GM18951 (cell line): ENCODE data around the gene TRDN.
"Not testable (repeated sequence)": the region's sequence is repeated elsewhere in the genome, so short reads cannot be mapped to it uniquely, and the experiment has no call there.

Source experiments
- POLR2A ChIP-seq: IDR thresholded peaks from 4 replicates; pipeline ENCODE4 v1.6.1; 2011; ENCODE audit warnings: mild to moderate bottlenecking; ENCODE audit not compliant: insufficient read length, insufficient read depth; ENCODE audit errors: extremely low read depth
- in situ Hi-C: fragments of 300-500 bp; cut with MboI; formaldehyde crosslinking; loops from one replicate; pipeline ENCODE4 v1.12.0; 2022; ENCODE audit warnings: low sequenced_read_pairs, mixed read lengths, inconsistent platforms; ENCODE audit not compliant: unreplicated experiment

TRDN gene

DNA sequence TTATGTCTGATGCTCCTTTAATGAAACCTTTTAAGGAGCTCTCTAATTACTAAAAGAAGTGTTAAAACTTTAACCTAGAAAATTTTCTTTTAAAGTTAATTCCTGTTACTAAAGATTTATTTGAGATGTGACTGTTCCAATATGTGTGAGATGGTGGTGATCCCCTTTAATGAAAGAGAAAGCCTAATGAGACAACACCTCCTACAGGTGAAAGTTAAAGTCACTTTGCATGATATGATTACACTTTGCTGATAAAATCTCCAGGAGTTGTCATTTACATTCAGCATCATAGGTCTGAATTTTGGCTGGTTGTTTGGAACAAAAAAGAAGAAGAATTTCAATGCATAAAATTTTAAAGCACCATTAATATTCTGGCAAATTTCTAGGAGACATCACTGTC is 307.4 kb downstream of the TRDN start:
- TF ChIP-seq POLR2A: no peak
- in situ Hi-C loops: no loop called here

DNA sequence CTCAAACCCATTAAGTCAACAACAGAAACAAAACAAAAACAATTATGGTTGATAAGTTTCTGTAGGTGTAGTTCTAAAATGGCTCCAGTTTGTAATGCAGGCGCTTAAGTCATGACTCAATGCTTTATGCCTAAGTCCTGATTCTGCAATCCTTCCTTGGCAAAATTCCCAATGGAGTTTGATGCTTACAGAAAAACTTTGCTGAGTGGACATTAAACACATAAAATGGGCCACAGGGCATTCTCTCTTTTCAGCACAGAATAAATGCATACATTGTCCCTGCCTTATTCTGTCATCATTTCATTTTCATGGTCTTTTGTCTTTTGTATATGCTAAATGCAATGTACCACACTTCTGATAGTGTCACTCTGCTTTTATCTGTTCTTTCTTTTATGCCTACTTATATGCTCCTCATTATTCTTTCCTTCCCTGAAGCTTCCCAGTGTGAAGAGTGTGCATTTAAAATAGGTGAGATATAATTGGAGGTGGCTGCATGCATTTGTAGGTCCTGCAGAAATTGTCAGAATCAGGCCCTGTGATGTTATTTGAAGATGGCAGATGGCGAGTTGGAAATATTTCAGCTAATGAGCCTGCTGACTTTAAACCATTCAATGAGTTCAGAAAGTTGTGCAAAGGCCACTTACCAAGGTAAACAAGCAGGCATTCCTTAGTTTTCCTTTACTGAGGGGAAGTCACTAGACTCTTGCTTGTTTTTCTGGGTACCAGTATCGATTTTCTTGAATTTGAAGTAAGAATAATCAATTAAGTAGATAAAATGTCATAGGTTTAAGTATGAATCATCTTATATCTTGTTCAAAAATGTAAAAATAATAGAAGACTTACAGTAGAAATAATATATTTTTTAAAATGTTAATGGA is 313.1 kb downstream of the TRDN start:
- in situ Hi-C loops: loop anchor here (25.0 kb wide), 2 partner anchors 461 to 586 kb away; no protein-coding TSS in a partner anchor
- TF ChIP-seq POLR2A: no peak

DNA sequence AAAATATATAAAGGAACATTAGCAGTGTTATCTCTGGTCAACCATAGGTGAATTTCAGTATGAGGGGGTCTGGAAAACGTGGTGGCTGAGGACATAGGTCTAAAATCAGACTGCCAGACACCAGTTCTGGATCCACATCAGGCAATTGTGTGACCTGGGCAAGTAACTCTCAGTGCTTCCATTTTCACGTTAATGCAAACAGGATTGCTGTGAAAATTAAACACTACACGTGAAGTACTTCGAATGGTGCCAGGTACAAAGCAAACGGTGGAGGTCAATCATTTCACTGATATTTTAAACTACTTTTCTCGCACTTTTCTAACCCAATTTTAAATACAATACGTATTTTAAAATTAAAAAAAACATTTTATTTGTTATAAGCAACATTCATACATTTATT is 315.7 kb downstream of the TRDN start:
- no peak for TF ChIP-seq POLR2A
- in situ Hi-C loops: loop anchor here (25.0 kb wide), 2 partner anchors 459 to 584 kb away; no protein-coding TSS in a partner anchor

DNA sequence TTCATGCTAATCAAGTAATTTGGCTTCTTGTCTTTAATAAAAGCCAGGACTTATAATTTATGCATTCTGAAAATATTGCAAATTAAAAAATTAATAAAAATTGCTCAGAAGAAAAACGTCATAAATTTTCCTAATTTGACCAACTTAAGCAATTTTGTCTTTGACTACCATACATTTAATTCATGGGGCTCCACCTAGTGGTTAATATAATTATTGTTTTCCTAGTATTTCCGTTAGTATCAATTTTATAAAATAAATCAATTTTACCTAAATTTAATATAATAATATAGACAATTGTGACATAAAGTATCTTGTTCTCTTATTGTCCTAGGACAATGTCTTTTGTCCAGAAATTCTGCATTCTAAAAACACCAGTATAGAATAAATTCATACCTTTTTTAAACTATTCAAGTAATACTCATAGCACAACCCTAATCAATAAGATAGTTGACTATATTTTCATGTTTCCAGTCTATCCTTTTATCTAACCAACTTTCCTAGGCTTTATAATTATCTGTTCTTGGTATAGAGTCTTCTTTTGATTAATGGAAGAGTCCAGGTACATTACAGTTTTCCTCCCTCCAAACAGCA is 319.9 kb downstream of the TRDN start:
- TF ChIP-seq POLR2A: no peak
- in situ Hi-C loops: loop anchor here (25.0 kb wide), 2 partner anchors 455 to 580 kb away; no protein-coding TSS in a partner anchor

DNA sequence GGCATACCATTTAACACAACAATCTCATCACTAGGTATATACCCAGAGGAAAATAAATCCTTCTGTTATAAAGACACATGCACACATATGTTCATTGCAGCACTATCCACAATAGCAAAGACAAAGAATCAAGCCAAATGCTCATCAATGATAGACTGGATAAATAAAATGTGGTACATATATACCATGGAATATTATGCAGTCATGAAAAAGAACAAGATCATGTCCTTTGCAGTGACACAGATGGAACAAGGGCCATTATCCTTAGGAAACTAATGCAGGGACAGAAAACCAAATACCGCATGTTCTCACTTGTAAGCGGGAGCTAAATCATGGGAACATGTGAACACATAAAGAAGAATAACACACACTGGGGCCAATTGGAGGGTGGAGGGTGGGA is 322.3 kb downstream of the TRDN start:
- in situ Hi-C loops: loop anchor here (25.0 kb wide), 2 partner anchors 452 to 577 kb away; no protein-coding TSS in a partner anchor

DNA sequence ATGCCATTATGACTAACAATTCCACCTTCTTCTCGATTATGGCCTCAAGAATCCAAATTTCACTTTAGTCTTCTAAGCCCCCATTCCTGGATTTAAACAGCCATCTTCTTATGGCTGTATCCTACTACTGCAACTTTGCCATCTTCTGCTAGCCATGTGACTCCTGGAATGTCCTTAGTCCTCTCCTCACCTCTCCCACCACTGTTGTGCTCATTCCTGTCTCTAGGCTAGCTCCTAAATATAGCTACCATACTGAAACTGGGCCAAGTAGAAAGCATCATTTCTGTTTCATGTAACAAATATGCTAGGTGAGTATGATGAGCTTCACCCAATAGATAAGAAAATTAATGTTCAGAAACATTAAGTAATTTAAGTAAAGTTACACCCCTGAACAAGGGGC is 327.6 kb downstream of the TRDN start:
- in situ Hi-C loops: loop anchor here (25.0 kb wide), 2 partner anchors 447 to 572 kb away; no protein-coding TSS in a partner anchor

DNA sequence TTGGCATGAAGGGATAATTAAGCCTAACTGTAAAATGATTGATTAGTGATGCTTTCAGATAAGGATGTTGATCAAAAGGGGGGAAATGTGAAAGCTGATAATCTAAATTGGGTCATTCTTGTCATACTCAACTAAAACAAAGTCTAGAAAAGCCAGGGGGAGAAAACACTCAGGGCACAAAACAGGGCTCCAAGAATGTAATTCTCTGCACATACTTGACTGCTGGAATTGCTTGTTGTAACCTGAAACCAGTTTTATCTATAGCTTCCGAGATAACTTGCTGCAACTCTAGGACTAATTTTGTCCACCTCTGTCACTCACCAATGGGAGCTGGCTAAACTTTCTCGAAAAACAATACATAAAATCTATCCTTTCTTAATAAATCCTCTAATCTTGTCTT is 330.4 kb downstream of the TRDN start:
- in situ Hi-C loops: loop anchor here (25.0 kb wide), 2 partner anchors 444 to 569 kb away; no protein-coding TSS in a partner anchor
- no peak for TF ChIP-seq POLR2A

More for the DNA sequence above, 327.6 kb downstream of the TRDN start:
- no peak for TF ChIP-seq POLR2A

DNA sequence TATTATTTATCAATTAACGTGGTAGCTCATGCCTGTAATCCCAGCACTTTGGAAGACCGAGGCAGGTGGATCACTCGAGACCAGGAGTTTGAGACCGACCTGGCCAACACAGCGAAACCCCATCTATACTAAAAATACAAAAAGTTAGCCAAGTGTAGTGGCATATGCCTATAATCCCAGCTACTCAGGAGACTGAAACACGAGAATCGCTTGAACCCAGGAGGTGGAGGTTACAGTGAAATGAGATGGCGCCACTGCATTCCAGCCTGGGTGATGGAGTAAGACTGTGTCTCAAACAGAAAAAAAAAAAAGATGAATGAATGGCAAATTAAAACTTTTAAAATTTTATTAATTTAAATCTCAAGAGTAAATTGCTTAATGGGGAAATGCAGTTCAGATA is 341.1 kb downstream of the TRDN start:
- in situ Hi-C loops: no loop called here
- no peak for TF ChIP-seq POLR2A

DNA sequence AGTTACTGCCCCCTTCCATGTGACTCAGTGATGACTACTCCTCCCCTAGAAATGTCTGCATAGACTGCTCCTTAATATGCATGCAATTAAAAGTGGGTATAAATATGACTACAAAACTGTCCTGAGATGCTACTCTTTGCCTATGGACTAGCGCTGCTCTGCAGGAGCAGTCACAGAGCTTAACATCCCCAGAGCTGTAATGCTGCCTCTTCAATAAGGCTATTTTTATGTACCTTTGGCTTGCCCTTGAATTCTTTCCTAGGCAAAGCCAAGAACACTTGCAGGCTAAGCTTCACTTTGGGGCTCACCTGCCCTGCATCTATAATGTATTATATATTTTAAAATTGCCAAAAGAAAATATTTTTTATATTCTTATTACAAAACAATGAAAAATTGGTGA is 341.6 kb downstream of the TRDN start:
- in situ Hi-C loops: no loop called here
- TF ChIP-seq POLR2A: no peak

DNA sequence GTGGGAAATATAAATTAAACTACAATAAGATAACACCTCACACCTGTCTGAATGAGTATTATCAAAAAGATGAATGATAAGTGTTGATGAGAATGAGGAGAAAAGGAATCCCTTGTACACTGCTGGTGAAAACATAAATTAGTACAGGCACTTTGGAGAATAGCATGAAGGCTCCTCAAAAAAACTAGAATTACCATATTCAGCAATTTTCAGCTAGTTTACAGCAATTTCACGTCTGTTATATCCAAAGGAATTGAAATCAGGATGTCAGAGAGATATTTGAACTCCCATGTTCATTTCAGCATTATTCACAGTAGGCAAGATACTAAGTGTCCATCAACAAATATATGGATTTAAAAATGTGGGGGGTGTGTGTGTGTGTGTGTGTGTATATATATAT is 348.1 kb downstream of the TRDN start:
- TF ChIP-seq POLR2A: no peak
- in situ Hi-C loops: no loop called here

DNA sequence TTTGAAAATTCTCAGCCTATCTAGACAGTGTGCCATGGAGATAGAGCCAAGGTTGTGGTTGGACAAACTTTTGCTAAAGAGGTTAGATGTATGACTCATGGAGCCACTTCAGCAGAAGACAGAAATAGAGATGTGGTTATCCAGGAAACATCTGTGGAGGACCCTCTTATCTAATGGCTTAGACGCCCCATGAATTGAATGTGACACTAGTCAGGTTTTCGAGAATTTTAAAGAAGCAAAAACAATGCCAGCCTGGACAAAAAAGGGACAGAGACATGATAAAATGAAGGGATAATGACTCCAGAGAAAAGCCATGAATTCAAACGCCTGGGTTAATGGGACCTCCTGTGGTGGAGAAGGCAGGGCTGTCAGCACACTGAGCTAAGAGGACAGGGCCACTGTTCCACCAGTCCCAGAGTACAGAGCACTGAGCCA is 360.2 kb downstream of the TRDN start:
- in situ Hi-C loops: no loop called here
- no peak for TF ChIP-seq POLR2A

DNA sequence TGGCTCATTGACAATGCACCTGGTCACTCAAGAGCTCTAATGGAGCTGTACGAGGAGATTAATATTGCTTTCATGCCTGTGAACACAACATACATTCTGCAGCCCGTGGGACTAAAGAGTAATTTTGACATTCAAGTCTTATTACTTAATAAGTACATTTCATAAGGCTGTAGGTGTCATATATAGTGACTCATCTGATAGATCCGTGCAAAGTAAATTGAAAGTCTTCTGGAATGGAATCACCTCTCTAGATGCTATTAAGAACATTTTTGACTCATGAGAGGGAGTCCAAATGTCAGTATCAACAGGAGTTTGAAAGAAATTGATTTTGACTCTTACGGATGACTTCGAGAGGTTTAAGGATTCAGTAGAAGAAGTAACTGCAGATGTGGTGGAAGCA is 372.8 kb downstream of the TRDN start:
- in situ Hi-C loops: no loop called here

DNA sequence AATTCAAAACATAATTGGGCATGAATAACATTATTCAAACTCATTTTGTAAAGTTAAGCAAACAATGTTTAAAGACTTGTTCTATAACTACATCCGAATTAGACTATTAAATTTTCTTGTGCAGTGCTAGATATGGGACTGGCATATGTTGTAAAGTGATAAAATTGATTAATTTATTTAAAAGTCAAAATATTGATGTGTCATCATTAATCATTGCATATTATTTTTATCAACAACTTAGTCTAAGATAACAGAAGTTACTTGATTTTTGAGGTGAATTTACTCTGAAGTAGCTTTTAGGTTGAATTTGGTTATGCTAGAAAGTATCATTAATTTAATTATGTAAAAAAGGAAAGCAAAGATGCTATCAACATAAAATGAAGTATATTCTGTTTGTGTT is 396.1 kb downstream of the TRDN start:
- in situ Hi-C loops: no loop called here
- no peak for TF ChIP-seq POLR2A

More for the DNA sequence above, 372.8 kb downstream of the TRDN start:
- no peak for TF ChIP-seq POLR2A

DNA sequence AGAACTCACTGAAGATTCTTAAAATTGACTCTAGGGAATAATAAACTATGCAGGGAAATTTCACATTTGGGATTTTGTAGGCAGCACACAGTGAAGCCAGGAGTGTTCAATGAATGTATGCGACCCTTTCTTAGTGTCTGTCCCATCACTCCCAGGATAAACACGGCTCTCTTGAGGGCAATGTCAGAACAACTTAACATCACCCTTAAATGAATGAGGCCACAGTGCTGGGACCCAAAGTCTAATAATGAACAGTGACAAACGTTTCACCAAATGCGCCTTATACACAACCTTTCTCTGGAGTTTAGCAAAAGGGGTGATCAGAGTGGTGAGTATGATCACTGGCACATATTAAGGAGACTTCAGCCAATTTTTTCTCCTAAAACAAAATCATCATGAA is 403.4 kb downstream of the TRDN start:
- in situ Hi-C loops: no loop called here
- no peak for TF ChIP-seq POLR2A

DNA sequence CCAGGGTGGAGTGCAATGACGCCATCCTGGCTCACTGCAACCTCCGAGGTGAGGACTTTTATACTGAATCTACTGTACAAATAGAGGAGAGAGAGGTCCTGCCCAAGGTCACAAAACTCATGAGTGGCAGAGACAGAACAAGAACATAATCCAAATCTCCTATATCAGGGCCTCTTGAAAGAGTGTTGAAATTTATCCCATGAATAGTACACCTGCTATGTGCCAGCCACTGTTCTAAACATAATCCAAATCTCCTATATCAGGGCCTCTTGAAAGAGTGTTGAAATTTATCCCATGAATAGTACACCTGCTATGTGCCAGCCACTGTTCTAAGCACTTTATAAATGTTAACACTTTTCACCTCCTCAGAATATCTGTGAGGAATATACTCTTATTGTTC is 409.0 kb downstream of the TRDN start:
- in situ Hi-C loops: not testable (repeated sequence)
